Measurements from ENCODE around the gene PRMT9.

Gene PRMT9

GRCh38 chr4:147682755-147683154 lies 1.2 kb downstream of the PRMT9 start:
- FAIRE-seq: no peak

GRCh38 chr4:147678796-147679549 lies 5.0 kb downstream of the PRMT9 start:
- no peak for FAIRE-seq
- DNase-seq (ENCODE audit: insufficient read length, low spot score): no peak

More at GRCh38 chr4:147682755-147683154, 1.2 kb downstream of the PRMT9 start:
- no peak for DNase-seq (ENCODE audit: insufficient read length, low spot score)

DNA sequence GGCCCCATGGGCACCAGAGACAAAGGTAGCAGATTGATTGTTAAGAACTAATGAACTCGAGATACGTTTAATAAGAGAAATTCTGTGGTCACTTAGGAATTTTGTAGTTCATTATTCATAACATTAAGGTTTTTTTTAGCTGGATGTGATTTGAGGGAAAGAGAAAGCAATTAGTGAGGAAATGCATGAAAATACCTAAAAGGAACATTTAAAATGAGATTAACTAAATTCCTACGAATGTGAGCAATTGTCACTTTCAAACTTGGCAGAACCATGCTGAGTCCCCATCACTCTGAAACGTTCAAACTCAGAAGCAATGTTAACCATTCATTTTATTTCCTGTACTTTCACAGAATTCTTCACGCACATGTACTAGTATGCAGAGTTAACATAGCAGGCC lies 5.9 kb downstream of the PRMT9 start:
- no peak for FAIRE-seq
- DNase-seq (ENCODE audit: insufficient read length, low spot score): no peak

- DNase-seq (ENCODE audit: insufficient read length, low spot score): no peak
These were observed 9.5 kb downstream of the PRMT9 start for GRCh38 chr4:147674496-147674895.

GRCh38 chr4:147674073-147674472 lies 9.9 kb downstream of the PRMT9 start:
- DNase-seq (ENCODE audit: insufficient read length, low spot score) (no peak), FAIRE-seq (no peak)

More at GRCh38 chr4:147674496-147674895, 9.5 kb downstream of the PRMT9 start:
- FAIRE-seq: no peak

GRCh38 chr4:147658501-147658900 lies 25.5 kb downstream of the PRMT9 start:
- no peak for FAIRE-seq
- DNase-seq (ENCODE audit: insufficient read length, low spot score): no peak

GRCh38 chr4:147655639-147656038 lies 28.3 kb downstream of the PRMT9 start:
- FAIRE-seq (no peak), DNase-seq (ENCODE audit: insufficient read length, low spot score) (no peak)

- no peak for FAIRE-seq
These were observed 32.4 kb downstream of the PRMT9 start for GRCh38 chr4:147651563-147651962.

GRCh38 chr4:147648656-147649055 lies 35.3 kb downstream of the PRMT9 start:
- no peak for FAIRE-seq

More at GRCh38 chr4:147651563-147651962, 32.4 kb downstream of the PRMT9 start:
- DNase-seq (ENCODE audit: insufficient read length, low spot score): no peak

GRCh38 chr4:147645099-147645498 lies 38.9 kb downstream of the PRMT9 start:
- FAIRE-seq (no peak), DNase-seq (ENCODE audit: insufficient read length, low spot score) (no peak)

More at GRCh38 chr4:147648656-147649055, 35.3 kb downstream of the PRMT9 start:
- DNase-seq (ENCODE audit: insufficient read length, low spot score): no peak

GRCh38 chr4:147644471-147644870 lies 39.5 kb downstream of the PRMT9 start:
- FAIRE-seq (no peak), DNase-seq (ENCODE audit: insufficient read length, low spot score) (no peak)

- FAIRE-seq: no peak
These were observed 40.3 kb downstream of the PRMT9 start for GRCh38 chr4:147643616-147644015.

GRCh38 chr4:147640331-147640730 lies 43.6 kb downstream of the PRMT9 start:
- FAIRE-seq (no peak), DNase-seq (ENCODE audit: insufficient read length, low spot score) (no peak)

More at GRCh38 chr4:147643616-147644015, 40.3 kb downstream of the PRMT9 start:
- DNase-seq (ENCODE audit: insufficient read length, low spot score): no peak

GRCh38 chr4:147639388-147639787 lies 44.6 kb downstream of the PRMT9 start:
- DNase-seq (ENCODE audit: insufficient read length, low spot score): no peak

GRCh38 chr4:147638942-147639341 lies 45.0 kb downstream of the PRMT9 start:
- FAIRE-seq (no peak), DNase-seq (ENCODE audit: insufficient read length, low spot score) (no peak)

More at GRCh38 chr4:147639388-147639787, 44.6 kb downstream of the PRMT9 start:
- FAIRE-seq: no peak

DNA sequence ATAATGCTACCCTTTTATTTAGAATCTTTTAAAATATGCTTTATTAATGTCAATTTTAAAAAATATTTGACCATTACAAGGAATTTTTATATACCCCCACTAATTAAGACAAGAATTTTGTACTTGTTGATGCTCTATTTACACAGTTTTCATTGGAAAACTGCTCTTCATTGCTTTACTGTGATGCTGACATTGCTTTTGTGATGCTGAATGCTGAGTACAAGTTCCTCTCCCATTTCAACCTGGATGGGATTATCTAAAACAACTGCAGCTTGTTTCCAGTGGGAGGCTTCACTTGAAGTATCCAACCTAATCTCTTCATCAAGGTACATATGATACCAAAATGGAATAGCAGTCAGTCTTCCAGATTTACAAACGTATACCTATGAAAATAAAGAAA lies 45.6 kb downstream of the PRMT9 start:
- DNase-seq (ENCODE audit: insufficient read length, low spot score) (no peak), FAIRE-seq (no peak)

GRCh38 chr4:147635348-147635747 lies 48.6 kb downstream of the PRMT9 start:
- FAIRE-seq (no peak), DNase-seq (ENCODE audit: insufficient read length, low spot score) (no peak)

DNA sequence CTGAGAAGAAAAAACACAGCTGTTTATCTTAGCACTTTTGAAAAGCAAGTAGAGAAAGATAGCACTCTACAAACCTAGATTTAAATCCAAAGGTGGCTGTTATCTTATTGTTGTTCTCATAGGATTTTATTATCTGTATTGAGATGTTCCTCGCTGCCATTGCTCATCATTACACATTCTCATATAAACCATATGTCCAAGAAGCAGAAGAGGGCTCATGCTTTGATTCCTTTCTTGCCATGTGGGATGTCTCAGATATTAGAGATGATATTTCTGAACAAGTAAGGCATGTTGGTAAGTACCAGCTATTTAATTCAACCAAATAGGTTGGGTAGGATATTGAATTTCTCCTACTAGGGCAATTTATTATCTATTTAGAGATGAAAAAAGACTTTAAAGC lies 50.3 kb downstream of the PRMT9 start:
- no peak for DNase-seq (ENCODE audit: insufficient read length, low spot score)
- no peak for FAIRE-seq

DNA sequence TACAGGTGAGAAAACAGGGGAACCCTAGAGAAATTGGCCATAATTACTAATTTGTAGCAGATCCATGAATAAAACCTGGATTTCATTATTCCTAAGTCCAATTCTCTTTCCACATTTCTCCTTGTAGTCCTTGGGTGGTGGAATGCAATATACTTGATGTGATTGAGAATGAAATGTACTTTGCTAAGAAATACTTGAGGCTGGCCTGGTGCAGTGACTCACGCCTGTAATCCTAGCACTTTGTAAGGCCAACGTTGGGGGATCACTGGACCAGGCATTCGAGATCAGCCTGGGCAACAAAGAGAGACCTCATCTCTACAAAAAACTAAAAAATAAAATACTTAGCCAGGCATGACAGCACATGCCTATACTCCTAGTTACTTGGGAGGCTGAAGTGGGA lies 50.9 kb downstream of the PRMT9 start:
- no peak for FAIRE-seq

DNA sequence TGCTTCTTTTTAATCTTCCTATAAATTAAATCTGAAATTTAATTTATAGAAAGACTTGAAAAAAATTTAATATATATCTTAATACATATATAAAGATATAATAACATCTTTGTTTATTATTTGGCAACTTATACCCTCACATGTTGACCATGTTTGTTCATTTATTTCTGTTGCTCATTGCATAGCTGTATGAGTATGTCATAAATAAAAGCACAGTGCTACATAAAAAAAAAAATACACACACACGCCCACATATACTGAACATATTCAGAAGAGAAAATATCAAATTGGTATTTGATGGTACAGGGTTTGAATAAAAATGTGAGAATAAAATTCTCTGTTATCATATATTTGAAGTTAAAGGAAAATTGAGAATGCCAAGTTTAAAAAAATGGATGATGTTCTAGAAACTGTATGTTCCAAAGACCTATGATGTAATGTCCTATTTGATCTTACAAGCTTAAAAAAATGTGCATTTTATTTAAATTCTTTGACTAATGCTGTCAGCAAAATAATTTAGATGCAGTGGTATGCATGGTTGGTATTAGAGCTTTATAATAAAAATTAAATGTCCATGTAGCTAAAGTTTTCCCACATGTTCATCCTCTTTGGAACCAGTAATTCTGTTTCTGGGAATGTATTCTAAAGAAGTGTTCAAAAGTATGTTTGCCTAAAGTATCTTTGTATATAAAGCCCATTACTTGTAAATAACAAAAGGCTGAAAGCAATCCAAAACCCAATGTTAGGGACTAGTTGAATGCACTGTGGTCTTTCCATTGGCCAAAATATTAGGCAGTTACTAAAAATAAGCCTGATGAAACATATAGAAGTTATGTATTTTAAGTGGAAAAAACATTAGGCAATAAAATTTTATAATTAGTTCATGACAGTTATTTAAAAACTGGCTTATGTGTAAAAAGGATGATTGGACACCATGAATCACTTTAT lies 53.9 kb downstream of the PRMT9 start:
- FAIRE-seq (no peak), DNase-seq (ENCODE audit: insufficient read length, low spot score) (no peak)

More for the DNA sequence above, 50.9 kb downstream of the PRMT9 start:
- DNase-seq (ENCODE audit: insufficient read length, low spot score): no peak

DNA sequence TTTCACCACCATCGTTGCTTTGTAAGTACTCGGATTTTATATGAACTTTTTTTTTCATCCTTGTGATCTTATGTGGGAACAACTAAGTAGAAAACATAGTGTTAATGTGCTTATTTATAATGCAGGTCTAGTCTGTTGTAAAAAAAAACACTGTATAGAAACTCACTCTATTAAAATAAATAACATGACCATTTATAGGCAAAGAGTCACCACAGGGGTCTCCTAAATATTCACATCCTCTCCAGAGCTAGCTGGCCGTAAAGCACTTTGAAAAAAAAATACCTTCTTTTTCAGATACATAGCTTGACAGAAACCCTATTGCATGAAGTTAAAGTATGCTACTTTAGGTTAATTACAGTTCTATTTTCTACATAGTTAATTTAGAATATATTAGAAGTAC lies 55.5 kb downstream of the PRMT9 start:
- FAIRE-seq: no peak

More for the DNA sequence above, 55.5 kb downstream of the PRMT9 start:
- no peak for DNase-seq (ENCODE audit: insufficient read length, low spot score)

All from HTR-8/SVneo (cell line).